ENCODE results near the gene APLP2.

GRCh38 chr11:130102301-130103249 lies 32.9 kb downstream of the APLP2 start:
- TF ChIP-seq, protein P1, sequence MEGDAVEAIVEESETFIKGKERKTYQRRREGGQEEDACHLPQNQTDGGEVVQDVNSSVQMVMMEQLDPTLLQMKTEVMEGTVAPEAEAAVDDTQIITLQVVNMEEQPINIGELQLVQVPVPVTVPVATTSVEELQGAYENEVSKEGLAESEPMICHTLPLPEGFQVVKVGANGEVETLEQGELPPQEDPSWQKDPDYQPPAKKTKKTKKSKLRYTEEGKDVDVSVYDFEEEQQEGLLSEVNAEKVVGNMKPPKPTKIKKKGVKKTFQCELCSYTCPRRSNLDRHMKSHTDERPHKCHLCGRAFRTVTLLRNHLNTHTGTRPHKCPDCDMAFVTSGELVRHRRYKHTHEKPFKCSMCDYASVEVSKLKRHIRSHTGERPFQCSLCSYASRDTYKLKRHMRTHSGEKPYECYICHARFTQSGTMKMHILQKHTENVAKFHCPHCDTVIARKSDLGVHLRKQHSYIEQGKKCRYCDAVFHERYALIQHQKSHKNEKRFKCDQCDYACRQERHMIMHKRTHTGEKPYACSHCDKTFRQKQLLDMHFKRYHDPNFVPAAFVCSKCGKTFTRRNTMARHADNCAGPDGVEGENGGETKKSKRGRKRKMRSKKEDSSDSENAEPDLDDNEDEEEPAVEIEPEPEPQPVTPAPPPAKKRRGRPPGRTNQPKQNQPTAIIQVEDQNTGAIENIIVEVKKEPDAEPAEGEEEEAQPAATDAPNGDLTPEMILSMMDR (IDR thresholded peaks at IDR 0.05): no peak
- TF ChIP-seq ZFX (IDR thresholded peaks at IDR 0.05; ENCODE audit: borderline replicate concordance): no peak
